Measurements from ENCODE around the gene NOC4L.

NOC4L gene

DNA sequence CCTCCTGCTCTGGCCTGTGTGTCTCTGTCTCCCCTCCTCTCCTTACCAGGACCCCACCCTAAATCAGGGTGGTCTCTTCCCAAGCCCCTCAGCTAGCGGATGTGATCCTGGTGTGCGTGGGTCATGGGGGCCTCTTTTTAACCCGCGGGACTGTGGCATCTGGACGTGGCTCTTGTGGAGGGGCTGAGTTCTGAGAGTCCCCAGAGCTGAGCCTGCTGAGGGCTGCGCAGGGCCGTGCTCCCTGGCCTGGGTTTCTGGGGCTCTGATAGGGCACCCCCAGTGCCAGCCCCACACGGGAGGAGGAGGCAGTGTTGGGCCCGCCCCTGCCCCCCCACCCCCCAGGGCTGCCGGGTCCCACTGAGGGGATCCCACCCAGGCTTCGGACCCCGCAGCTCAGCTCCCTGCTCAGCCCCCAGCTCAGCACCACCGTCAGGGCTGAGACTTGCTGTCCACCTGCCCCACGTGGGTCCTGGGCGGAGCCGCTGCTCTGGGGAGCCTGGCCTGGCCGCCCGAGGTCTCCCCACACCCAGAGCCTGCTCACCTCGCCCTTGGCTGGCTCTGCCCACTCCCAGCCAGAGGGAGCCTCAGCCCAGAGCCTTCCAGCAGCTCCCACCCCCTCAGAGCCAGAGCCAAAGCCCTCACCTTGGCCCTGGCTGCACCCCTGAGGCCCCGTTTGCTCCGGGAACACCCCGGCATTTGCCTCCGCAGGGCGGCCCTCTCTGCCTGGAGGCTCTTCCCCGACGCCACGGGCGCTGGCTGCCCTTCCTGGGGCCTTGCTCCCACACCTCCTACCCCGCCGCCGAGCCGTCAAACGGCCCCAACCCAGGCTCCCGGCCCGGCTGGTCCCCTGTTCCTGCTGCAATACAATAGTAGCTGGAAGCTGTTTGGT, 31.5 kb downstream of the NOC4L start:
- no CpG with 5 or more reads among the region's 35 CpGs for WGBS (ENCODE audit: extremely low coverage, insufficient coverage, low lambda C conversion rate)
- H3K18ac ChIP-seq (ENCODE audit: low read length), result no peak overlapping the region
- H3K4me3 ChIP-seq (ENCODE audit: low read length), result no peak overlapping the region
- DNase-seq, result no peak
- H3K4me1 ChIP-seq (ENCODE audit: control insufficient read depth, low read depth, low read length), result no peaks in the 10 kb centered on the region
- no peak overlapping the region for H3K56ac ChIP-seq (ENCODE audit: low read length)
- H3K79me1 ChIP-seq (ENCODE audit: low read length), result no peaks in the 10 kb centered on the region
- no peaks in the 10 kb centered on the region for H3K79me2 ChIP-seq (ENCODE audit: control insufficient read depth, insufficient read depth, low read length)
- no peak overlapping the region for H3K27ac ChIP-seq (ENCODE audit: low read depth, low read length)
- H3K9ac ChIP-seq (ENCODE audit: low read length), result no peak overlapping the region
- no peaks in the 10 kb centered on the region for H3K27me3 ChIP-seq (ENCODE audit: insufficient read depth, low read length, poor library complexity)
- H2BK15ac ChIP-seq (replicated peaks; ENCODE audit: low read depth), result no peak overlapping the region
- no peak overlapping the region for H2BK120ac ChIP-seq (ENCODE audit: low read depth, low read length)
- no peak overlapping the region for H3K23ac ChIP-seq (ENCODE audit: low read length)
- no peak overlapping the region for H2BK5ac ChIP-seq (ENCODE audit: low read length)
- no peak overlapping the region for H3K4me2 ChIP-seq (ENCODE audit: low read length)
- no peak overlapping the region for H2AK5ac ChIP-seq (ENCODE audit: low read length)
- no peaks in the 10 kb centered on the region for H3K36me3 ChIP-seq (ENCODE audit: control insufficient read depth, insufficient read depth, low read length)
- H3K4ac ChIP-seq (ENCODE audit: low read depth, low read length), result no peak overlapping the region
- no peak overlapping the region for H4K8ac ChIP-seq (ENCODE audit: low read depth, low read length)
- H4K5ac ChIP-seq (ENCODE audit: low read length), result no peak overlapping the region

DNA sequence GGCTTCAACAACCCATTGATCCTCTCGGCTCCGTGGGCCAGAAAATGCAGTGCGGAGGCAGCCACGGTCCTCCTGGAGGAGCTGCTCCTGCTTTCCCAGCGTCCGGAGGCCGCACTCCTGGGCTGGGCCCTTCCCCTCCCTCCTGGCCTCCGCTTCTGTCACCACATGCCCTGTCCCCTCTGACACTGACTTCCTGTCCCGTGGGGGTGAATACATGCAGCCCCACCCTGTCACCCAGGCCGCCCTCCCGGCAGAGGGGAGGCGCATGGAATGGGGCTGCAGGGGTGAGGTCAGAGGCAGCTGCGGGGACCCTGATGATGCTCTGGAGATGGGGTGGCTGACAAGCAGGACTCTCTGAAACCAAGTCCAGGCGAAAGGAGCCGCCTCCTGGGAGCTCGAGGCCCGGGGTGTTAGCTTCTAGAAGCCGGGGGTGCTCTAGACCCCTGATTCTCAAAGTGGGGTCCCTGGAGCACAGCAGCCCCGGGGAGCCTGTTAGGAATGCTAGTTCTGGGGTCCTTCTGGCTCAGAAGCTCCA, 32.2 kb downstream of the NOC4L start:
- H3K27me3 ChIP-seq (ENCODE audit: insufficient read depth, low read length, poor library complexity), result no peaks in the 10 kb centered on the region
- H4K5ac ChIP-seq (ENCODE audit: low read length), result no peak overlapping the region
- H3K9ac ChIP-seq (ENCODE audit: low read length), result no peak overlapping the region
- no CpG with 5 or more reads among the region's 19 CpGs for WGBS (ENCODE audit: extremely low coverage, insufficient coverage, low lambda C conversion rate)
- H3K36me3 ChIP-seq (ENCODE audit: control insufficient read depth, insufficient read depth, low read length), result no peaks in the 10 kb centered on the region
- H3K4me3 ChIP-seq (ENCODE audit: low read length), result no peak overlapping the region
- no peak overlapping the region for H2AK5ac ChIP-seq (ENCODE audit: low read length)
- H2BK5ac ChIP-seq (ENCODE audit: low read length), result no peak overlapping the region
- H3K79me2 ChIP-seq (ENCODE audit: control insufficient read depth, insufficient read depth, low read length), result no peaks in the 10 kb centered on the region
- H3K27ac ChIP-seq (ENCODE audit: low read depth, low read length), result no peak overlapping the region
- no peak overlapping the region for H2BK15ac ChIP-seq (replicated peaks; ENCODE audit: low read depth)
- no peak overlapping the region for H3K23ac ChIP-seq (ENCODE audit: low read length)
- no peak overlapping the region for H3K18ac ChIP-seq (ENCODE audit: low read length)
- no peak overlapping the region for H3K4ac ChIP-seq (ENCODE audit: low read depth, low read length)
- no peak overlapping the region for H3K4me2 ChIP-seq (ENCODE audit: low read length)
- no peaks in the 10 kb centered on the region for H3K4me1 ChIP-seq (ENCODE audit: control insufficient read depth, low read depth, low read length)
- no peak overlapping the region for H2BK120ac ChIP-seq (ENCODE audit: low read depth, low read length)
- no peak overlapping the region for H4K8ac ChIP-seq (ENCODE audit: low read depth, low read length)
- no peaks in the 10 kb centered on the region for H3K79me1 ChIP-seq (ENCODE audit: low read length)
- DNase-seq, result no peak
- no peak overlapping the region for H3K56ac ChIP-seq (ENCODE audit: low read length)

- Histone ChIP-seq H2BK120ac (ENCODE audit: low read depth, low read length) (no peak overlapping the region), H3K36me3 (ENCODE audit: control insufficient read depth, insufficient read depth, low read length) (no peaks in the 10 kb centered on the region), H3K4me1 (ENCODE audit: control insufficient read depth, low read depth, low read length) (no peaks in the 10 kb centered on the region), H3K4me2 (ENCODE audit: low read length) (no peak overlapping the region), H2BK5ac (ENCODE audit: low read length) (no peak overlapping the region), H3K27me3 (ENCODE audit: insufficient read depth, low read length, poor library complexity) (no peaks in the 10 kb centered on the region), H3K79me2 (ENCODE audit: control insufficient read depth, insufficient read depth, low read length) (no peaks in the 10 kb centered on the region), H3K9ac (ENCODE audit: low read length) (no peak overlapping the region), H3K18ac (ENCODE audit: low read length) (no peak overlapping the region), H3K4me3 (ENCODE audit: low read length) (no peak overlapping the region), H2AK5ac (ENCODE audit: low read length) (no peak overlapping the region), H3K27ac (ENCODE audit: low read depth, low read length) (no peak overlapping the region), H2BK15ac (replicated peaks; ENCODE audit: low read depth) (no peak overlapping the region), H3K79me1 (ENCODE audit: low read length) (no peaks in the 10 kb centered on the region), H3K4ac (ENCODE audit: low read depth, low read length) (no peak overlapping the region), H3K23ac (ENCODE audit: low read length) (no peak overlapping the region), H4K5ac (ENCODE audit: low read length) (no peak overlapping the region), H4K8ac (ENCODE audit: low read depth, low read length) (no peak overlapping the region), H3K56ac (ENCODE audit: low read length) (no peak overlapping the region)
- DNase-seq, result no peak
- no CpG with 5 or more reads among the region's 25 CpGs for WGBS (ENCODE audit: extremely low coverage, insufficient coverage, low lambda C conversion rate)
Observed at GRCh38 chr12:132176920-132177551, 32.8 kb downstream of the NOC4L start.

DNA sequence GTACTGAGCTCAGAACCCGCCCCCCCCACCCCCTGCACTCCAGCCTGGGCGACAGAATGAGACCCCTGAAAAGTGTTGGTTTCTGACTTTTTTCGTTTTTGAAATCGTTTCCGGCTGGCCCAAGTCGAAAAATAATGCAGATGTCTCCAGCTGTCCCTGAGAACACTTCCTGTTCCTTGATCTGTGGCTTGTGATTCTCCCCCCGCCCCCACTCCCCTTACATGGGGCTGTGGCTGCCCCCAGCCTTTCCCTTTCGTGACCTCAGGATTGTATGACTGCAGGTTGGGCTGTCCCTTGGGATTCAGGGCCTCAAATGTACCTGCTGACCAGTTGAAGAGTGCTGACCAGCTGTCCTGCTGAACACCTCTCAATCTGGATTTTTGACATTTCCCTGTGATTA, 34.1 kb downstream of the NOC4L start:
- H3K4me1 ChIP-seq (ENCODE audit: control insufficient read depth, low read depth, low read length), result no peaks in the 10 kb centered on the region
- H3K23ac ChIP-seq (ENCODE audit: low read length), result no peak overlapping the region
- no peaks in the 10 kb centered on the region for H3K27me3 ChIP-seq (ENCODE audit: insufficient read depth, low read length, poor library complexity)
- no peak overlapping the region for H3K56ac ChIP-seq (ENCODE audit: low read length)
- DNase-seq, result no peak
- no peak overlapping the region for H3K27ac ChIP-seq (ENCODE audit: low read depth, low read length)
- no peak overlapping the region for H3K18ac ChIP-seq (ENCODE audit: low read length)
- no peak overlapping the region for H2AK5ac ChIP-seq (ENCODE audit: low read length)
- H3K79me1 ChIP-seq (ENCODE audit: low read length), result no peaks in the 10 kb centered on the region
- no peak overlapping the region for H4K8ac ChIP-seq (ENCODE audit: low read depth, low read length)
- no peak overlapping the region for H3K4me2 ChIP-seq (ENCODE audit: low read length)
- H2BK120ac ChIP-seq (ENCODE audit: low read depth, low read length), result no peak overlapping the region
- no peaks in the 10 kb centered on the region for H3K79me2 ChIP-seq (ENCODE audit: control insufficient read depth, insufficient read depth, low read length)
- H3K36me3 ChIP-seq (ENCODE audit: control insufficient read depth, insufficient read depth, low read length), result no peaks in the 10 kb centered on the region
- H4K5ac ChIP-seq (ENCODE audit: low read length), result no peak overlapping the region
- H2BK15ac ChIP-seq (replicated peaks; ENCODE audit: low read depth), result no peak overlapping the region
- H3K9ac ChIP-seq (ENCODE audit: low read length), result no peak overlapping the region
- WGBS (ENCODE audit: extremely low coverage, insufficient coverage, low lambda C conversion rate), result no CpG with 5 or more reads among the region's 8 CpGs
- no peak overlapping the region for H3K4me3 ChIP-seq (ENCODE audit: low read length)
- H2BK5ac ChIP-seq (ENCODE audit: low read length), result no peak overlapping the region
- no peak overlapping the region for H3K4ac ChIP-seq (ENCODE audit: low read depth, low read length)

GRCh38 chr12:132178801-132179401, 34.6 kb downstream of the NOC4L start:
- no peak overlapping the region for H3K56ac ChIP-seq (ENCODE audit: low read length)
- no peak for DNase-seq
- H3K4me3 ChIP-seq (ENCODE audit: low read length), result no peak overlapping the region
- H2BK120ac ChIP-seq (ENCODE audit: low read depth, low read length), result no peak overlapping the region
- H2BK15ac ChIP-seq (replicated peaks; ENCODE audit: low read depth), result no peak overlapping the region
- H3K4me1 ChIP-seq (ENCODE audit: control insufficient read depth, low read depth, low read length), result no peaks in the 10 kb centered on the region
- no peak overlapping the region for H3K18ac ChIP-seq (ENCODE audit: low read length)
- H2BK5ac ChIP-seq (ENCODE audit: low read length), result no peak overlapping the region
- no peak overlapping the region for H3K23ac ChIP-seq (ENCODE audit: low read length)
- H3K27me3 ChIP-seq (ENCODE audit: insufficient read depth, low read length, poor library complexity), result no peaks in the 10 kb centered on the region
- no peaks in the 10 kb centered on the region for H3K79me1 ChIP-seq (ENCODE audit: low read length)
- no peak overlapping the region for H3K27ac ChIP-seq (ENCODE audit: low read depth, low read length)
- no peak overlapping the region for H3K9ac ChIP-seq (ENCODE audit: low read length)
- H3K36me3 ChIP-seq (ENCODE audit: control insufficient read depth, insufficient read depth, low read length), result no peaks in the 10 kb centered on the region
- no peak overlapping the region for H2AK5ac ChIP-seq (ENCODE audit: low read length)
- no peak overlapping the region for H3K4ac ChIP-seq (ENCODE audit: low read depth, low read length)
- WGBS (ENCODE audit: extremely low coverage, insufficient coverage, low lambda C conversion rate), result no CpG with 5 or more reads among the region's 39 CpGs
- H4K8ac ChIP-seq (ENCODE audit: low read depth, low read length), result no peak overlapping the region
- H3K79me2 ChIP-seq (ENCODE audit: control insufficient read depth, insufficient read depth, low read length), result no peaks in the 10 kb centered on the region
- H4K5ac ChIP-seq (ENCODE audit: low read length), result no peak overlapping the region
- H3K4me2 ChIP-seq (ENCODE audit: low read length), result no peak overlapping the region
